Measurements from ENCODE around the gene SMYD3.

The SMYD3 gene

GRCh38 chr1:245984390-245985155 lies 522.5 kb downstream of the SMYD3 start:
- Histone ChIP-seq H3K9me2 (replicated peaks; ENCODE audit: insufficient read depth, low read length) (no peaks in the 10 kb centered on the region), H3K79me2 (ENCODE audit: insufficient read depth, low read length) (no peaks in the 10 kb centered on the region), H2AFZ (ENCODE audit: low read depth, low read length, severe bottlenecking) (no peak overlapping the region), H4K20me1 (ENCODE audit: low read depth, low read length) (no peaks in the 10 kb centered on the region), H3K36me3 (ENCODE audit: low read length) (no peaks in the 10 kb centered on the region), H3K4me2 (ENCODE audit: low read depth, low read length, poor library complexity, severe bottlenecking) (no peak overlapping the region), H3K27ac (ENCODE audit: low read depth, low read length) (no peak overlapping the region), H3K27me3 (ENCODE audit: low read length) (no peaks in the 10 kb centered on the region), H3F3A (ENCODE audit: insufficient read depth) (no peaks in the 10 kb centered on the region), H3K4me3 (ENCODE audit: insufficient read depth, low read length, poor library complexity, severe bottlenecking) (no peak overlapping the region), H3K9me3 (ENCODE audit: insufficient read depth, low read length) (no peaks in the 10 kb centered on the region), H3K9ac (ENCODE audit: low read length) (no peak overlapping the region)
- TF ChIP-seq EZH2phosphoT487 (conservative IDR thresholded peaks at IDR 0.05; ENCODE audit: low read length) (no peak), CTCF (IDR thresholded peaks at IDR 0.05; ENCODE audit: insufficient read depth, low read length, poor library complexity, severe bottlenecking) (no peak)

- Histone ChIP-seq H3K4me2 (ENCODE audit: low read depth, low read length, poor library complexity, severe bottlenecking) (no peak overlapping the region), H3F3A (ENCODE audit: insufficient read depth) (no peaks in the 10 kb centered on the region), H3K27me3 (ENCODE audit: low read length) (no peaks in the 10 kb centered on the region), H3K4me3 (ENCODE audit: insufficient read depth, low read length, poor library complexity, severe bottlenecking) (no peak overlapping the region), H3K36me3 (ENCODE audit: low read length) (no peaks in the 10 kb centered on the region), H3K27ac (ENCODE audit: low read depth, low read length) (no peak overlapping the region), H3K9ac (ENCODE audit: low read length) (no peak overlapping the region), H3K79me2 (ENCODE audit: insufficient read depth, low read length) (no peaks in the 10 kb centered on the region), H2AFZ (ENCODE audit: low read depth, low read length, severe bottlenecking) (no peak overlapping the region), H4K20me1 (ENCODE audit: low read depth, low read length) (no peaks in the 10 kb centered on the region), H3K9me2 (replicated peaks; ENCODE audit: insufficient read depth, low read length) (no peaks in the 10 kb centered on the region), H3K9me3 (ENCODE audit: insufficient read depth, low read length) (no peaks in the 10 kb centered on the region)
- no peak for TF ChIP-seq EZH2phosphoT487 (conservative IDR thresholded peaks at IDR 0.05; ENCODE audit: low read length)
- TF ChIP-seq CTCF (IDR thresholded peaks at IDR 0.05; ENCODE audit: insufficient read depth, low read length, poor library complexity, severe bottlenecking): no peak
Measured at GRCh38 chr1:245983294-245983967, 523.6 kb downstream of the SMYD3 start.

- Histone ChIP-seq H3K9me3 (ENCODE audit: insufficient read depth, low read length) (no peaks in the 10 kb centered on the region), H3K4me2 (ENCODE audit: low read depth, low read length, poor library complexity, severe bottlenecking) (no peak overlapping the region), H3K27me3 (ENCODE audit: low read length) (no peaks in the 10 kb centered on the region), H3F3A (ENCODE audit: insufficient read depth) (no peaks in the 10 kb centered on the region), H3K27ac (ENCODE audit: low read depth, low read length) (no peak overlapping the region), H3K9me2 (replicated peaks; ENCODE audit: insufficient read depth, low read length) (no peaks in the 10 kb centered on the region), H4K20me1 (ENCODE audit: low read depth, low read length) (no peaks in the 10 kb centered on the region), H3K79me2 (ENCODE audit: insufficient read depth, low read length) (no peaks in the 10 kb centered on the region), H3K4me3 (ENCODE audit: insufficient read depth, low read length, poor library complexity, severe bottlenecking) (no peak overlapping the region), H3K9ac (ENCODE audit: low read length) (no peak overlapping the region), H3K36me3 (ENCODE audit: low read length) (no peaks in the 10 kb centered on the region), H2AFZ (ENCODE audit: low read depth, low read length, severe bottlenecking) (no peak overlapping the region)
- TF ChIP-seq EZH2phosphoT487 (conservative IDR thresholded peaks at IDR 0.05; ENCODE audit: low read length) (no peak), CTCF (IDR thresholded peaks at IDR 0.05; ENCODE audit: insufficient read depth, low read length, poor library complexity, severe bottlenecking) (no peak)
Measured at GRCh38 chr1:245979589-245979988, 527.5 kb downstream of the SMYD3 start.
